Ishikawa (cell line): ENCODE data around the gene NOS3.

Source experiments
- CEBPB ChIP-seq: IDR thresholded peaks from 2 replicates; pipeline ENCODE4 v1.6.1; 2012
- CREB1 ChIP-seq: IDR thresholded peaks from 2 replicates; pipeline ENCODE4 v1.6.1; 2012; ENCODE audit warnings: low read depth
- EGR1 ChIP-seq: IDR thresholded peaks from 2 replicates; pipeline ENCODE4 v1.6.1; 2012
- EP300 ChIP-seq: IDR thresholded peaks from 2 replicates; pipeline ENCODE4 v1.6.1; 2012; ENCODE audit warnings: borderline replicate concordance
- FOXM1 ChIP-seq: IDR thresholded peaks from 2 replicates; pipeline ENCODE4 v1.6.1; 2012; ENCODE audit warnings: low read depth, borderline replicate concordance
- NFIC ChIP-seq: IDR thresholded peaks from 2 replicates; pipeline ENCODE4 v1.6.1; 2012
- RAD21 ChIP-seq: IDR thresholded peaks from 2 replicates; pipeline ENCODE4 v1.6.1; 2012; ENCODE audit warnings: low read depth
- REST ChIP-seq: IDR thresholded peaks from 2 replicates; pipeline ENCODE4 v1.6.1; 2012; ENCODE audit warnings: low read depth, mild to moderate bottlenecking
- TAF1 ChIP-seq: IDR thresholded peaks from 2 replicates; pipeline ENCODE4 v1.6.1; 2012; ENCODE audit warnings: low read depth, mild to moderate bottlenecking
- TCF12 ChIP-seq: IDR thresholded peaks from 2 replicates; pipeline ENCODE4 v1.6.1; 2012; ENCODE audit warnings: low read depth
- TEAD4 ChIP-seq: IDR thresholded peaks from 2 replicates; pipeline ENCODE4 v1.6.1; 2012
- YY1 ChIP-seq: IDR thresholded peaks from 2 replicates; pipeline ENCODE4 v1.6.1; 2012; ENCODE audit warnings: low read depth
- ZBTB7A ChIP-seq: IDR thresholded peaks from 2 replicates; pipeline ENCODE4 v1.6.1; 2012; ENCODE audit warnings: low read depth
- TF ChIP-seq, protein P1 (sequence below): IDR thresholded peaks from 2 replicates; pipeline ENCODE4 v1.6.1; 2012
- TF ChIP-seq, protein P2 (sequence below): IDR thresholded peaks from 2 replicates; pipeline ENCODE4 v1.6.1; 2012

Gene NOS3

GRCh38 chr7:151003572-151003971, 12.8 kb downstream of the NOS3 start:
- TF ChIP-seq YY1, result no peak
- no peak for TF ChIP-seq NFIC
- TF ChIP-seq TCF12, result no peak
- TF ChIP-seq CEBPB, result no peak
- no peak for TF ChIP-seq REST
- no peak for TF ChIP-seq RAD21
- TF ChIP-seq, protein P1, sequence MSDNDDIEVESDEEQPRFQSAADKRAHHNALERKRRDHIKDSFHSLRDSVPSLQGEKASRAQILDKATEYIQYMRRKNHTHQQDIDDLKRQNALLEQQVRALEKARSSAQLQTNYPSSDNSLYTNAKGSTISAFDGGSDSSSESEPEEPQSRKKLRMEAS, result no peak
- no peak for TF ChIP-seq ZBTB7A
- TF ChIP-seq TEAD4, result no peak
- TF ChIP-seq CREB1, result no peak
- TF ChIP-seq FOXM1, result no peak
- no peak for TF ChIP-seq EGR1
- TF ChIP-seq EP300, result no peak
- TF ChIP-seq, protein P2, sequence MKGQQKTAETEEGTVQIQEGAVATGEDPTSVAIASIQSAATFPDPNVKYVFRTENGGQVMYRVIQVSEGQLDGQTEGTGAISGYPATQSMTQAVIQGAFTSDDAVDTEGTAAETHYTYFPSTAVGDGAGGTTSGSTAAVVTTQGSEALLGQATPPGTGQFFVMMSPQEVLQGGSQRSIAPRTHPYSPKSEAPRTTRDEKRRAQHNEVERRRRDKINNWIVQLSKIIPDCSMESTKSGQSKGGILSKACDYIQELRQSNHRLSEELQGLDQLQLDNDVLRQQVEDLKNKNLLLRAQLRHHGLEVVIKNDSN, result no peak
- TF ChIP-seq TAF1, result no peak

DNA sequence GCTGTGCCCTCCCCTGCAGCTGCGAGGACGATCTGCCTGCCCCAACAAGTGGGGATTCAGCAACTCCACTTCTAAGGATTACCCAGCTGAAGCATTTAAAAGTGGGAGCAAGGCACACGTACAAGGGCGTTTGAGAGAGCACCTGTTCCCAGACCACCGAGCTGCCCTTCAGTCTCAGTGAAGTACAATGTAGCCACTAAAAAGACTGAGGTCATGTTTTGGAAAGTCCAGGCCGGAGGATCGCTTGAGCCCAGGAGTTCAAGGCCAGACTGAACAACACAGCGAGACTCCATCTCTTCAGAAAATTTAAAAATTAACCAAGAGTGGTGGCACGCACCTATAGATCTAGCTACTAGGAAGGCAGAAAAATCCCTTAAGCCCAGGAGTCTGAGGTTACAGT, 14.7 kb downstream of the NOS3 start:
- TF ChIP-seq RAD21 (no peak), REST (no peak), CREB1 (no peak), NFIC (no peak), FOXM1 (no peak), TEAD4 (no peak)
- TF ChIP-seq, protein P1, result no peak

GRCh38 chr7:151006590-151007300, 15.9 kb downstream of the NOS3 start:
- TF ChIP-seq YY1 (no peak), RAD21 (no peak)

- no peak for TF ChIP-seq TEAD4
- TF ChIP-seq CREB1, result no peak
- no peak for TF ChIP-seq FOXM1
- TF ChIP-seq ZBTB7A, result no peak
- TF ChIP-seq, protein P2, result no peak
- TF ChIP-seq EP300, result no peak
- no peak for TF ChIP-seq RAD21
- no peak for TF ChIP-seq YY1
- TF ChIP-seq EGR1, result no peak
- TF ChIP-seq TCF12, result no peak
- TF ChIP-seq, protein P1, result no peak
- no peak for TF ChIP-seq NFIC
- TF ChIP-seq CEBPB, result no peak
- no peak for TF ChIP-seq TAF1
- no peak for TF ChIP-seq REST
These were observed 16.7 kb downstream of the NOS3 start for GRCh38 chr7:151007469-151007898.

DNA sequence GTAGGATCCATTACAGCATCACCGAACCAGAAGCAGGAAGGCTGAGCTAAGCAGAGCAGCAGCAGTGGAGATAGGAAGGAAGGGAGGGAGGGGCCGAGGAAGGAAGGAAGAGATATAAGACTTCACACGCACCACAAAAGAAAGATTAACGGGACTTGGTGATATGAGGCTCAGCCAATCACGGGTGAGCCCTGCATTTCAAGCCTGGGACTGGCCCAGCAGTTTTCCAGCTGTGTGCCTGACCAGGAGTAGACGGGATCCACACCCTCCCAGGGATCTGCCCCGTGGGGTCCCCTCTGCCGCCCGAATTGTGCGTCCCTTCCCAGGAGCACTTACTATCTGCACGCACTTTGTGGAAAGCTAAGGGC, 17.3 kb downstream of the NOS3 start:
- TF ChIP-seq YY1 (no peak), RAD21 (no peak), EP300 (no peak), NFIC (no peak), CEBPB (no peak), ZBTB7A (no peak), FOXM1 (no peak), TEAD4 (no peak), CREB1 (no peak)
- TF ChIP-seq, protein P2, result no peak
